Muscle layer of duodenum (tissue), 2 donors: ENCODE results near the gene EGLN1.

Source experiments
- H3K27ac ChIP-seq: one replicate; pipeline ENCODE4 v1.7.0; 2013; ENCODE audit warnings: mild to moderate bottlenecking, low read length
- H3K27me3 ChIP-seq: one replicate; pipeline ENCODE4 v1.7.0; 2013; ENCODE audit warnings: low read depth, mild to moderate bottlenecking, control low read depth, low read length
- H3K36me3 ChIP-seq, 2 donors: one replicate each; pipeline ENCODE4 v1.7.0; 2013; ENCODE audit warnings: low read length in 2 of 2, control low read depth in 1 of 2, mild to moderate bottlenecking in 1 of 2; ENCODE audit not compliant: insufficient read depth in 2 of 2, control insufficient read depth in 1 of 2
- H3K4me1 ChIP-seq, 2 donors: one replicate each; pipeline ENCODE4 v1.7.0; 2013; ENCODE audit warnings: low read length in 2 of 2, mild to moderate bottlenecking in 2 of 2, control low read depth in 1 of 2, moderate library complexity in 1 of 2; ENCODE audit not compliant: insufficient read depth in 2 of 2, control insufficient read depth in 1 of 2
- H3K4me3 ChIP-seq, 2 donors: one replicate each; pipeline ENCODE4 v1.7.0; 2013; ENCODE audit warnings: low read length in 2 of 2, low read depth in 1 of 2, mild to moderate bottlenecking in 1 of 2
- H3K9me3 ChIP-seq, 2 donors: one replicate each; pipeline ENCODE4 v1.7.0; 2013; ENCODE audit warnings: low read length in 2 of 2, control low read depth in 1 of 2, mild to moderate bottlenecking in 1 of 2; ENCODE audit not compliant: control insufficient read depth in 1 of 2
- donor health status: healthy.

EGLN1 gene

DNA sequence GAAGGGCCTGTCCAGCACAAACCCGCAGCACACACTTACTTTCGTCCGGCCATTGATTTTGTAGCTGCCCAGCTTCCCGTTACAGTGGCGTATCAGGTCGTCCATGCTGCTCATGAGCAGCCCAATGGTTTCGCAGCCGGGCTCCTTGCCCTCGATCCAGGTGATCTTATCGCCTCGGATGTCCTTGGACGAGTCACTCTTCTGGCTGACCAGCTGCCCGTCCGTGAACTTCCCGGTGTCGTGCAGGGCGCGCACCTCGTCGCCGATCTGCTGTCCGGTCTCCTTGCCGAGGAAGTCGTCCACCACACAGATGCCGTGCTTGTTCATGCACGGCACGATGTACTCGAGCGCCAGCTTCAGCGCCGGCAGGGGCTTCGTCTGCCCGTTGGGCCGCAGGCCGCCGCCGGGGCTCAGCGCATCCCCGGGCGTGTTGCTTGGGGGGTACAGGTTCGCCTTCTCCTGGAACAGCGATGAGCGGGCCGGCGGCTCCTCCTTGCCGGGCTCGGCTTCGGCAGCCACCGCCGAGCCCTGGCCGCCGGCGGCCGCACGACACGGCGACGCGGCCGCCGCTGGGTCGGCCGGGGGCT is 1.0 kb downstream of the EGLN1 start:
- Histone ChIP-seq H3K27ac (peak overlapping the region; percentile 90), H3K4me1 (peaks cover 17 to 45% of the 10 kb centered on the region in 2 donors), H3K9me3 (no peaks in the 10 kb centered on the region)

GRCh38 chr1:231420299-231420958 is 1.7 kb downstream of the EGLN1 start:
- H3K4me3 ChIP-seq, result peak overlapping the region; percentile 91 to 98
- H3K4me1 ChIP-seq, result peaks cover 17 to 47% of the 10 kb centered on the region in 2 donors
- H3K27me3 ChIP-seq, result no peaks in the 10 kb centered on the region
- H3K9me3 ChIP-seq, result no peaks in the 10 kb centered on the region
- no peaks in the 10 kb centered on the region for H3K36me3 ChIP-seq
- peak overlapping the region; percentile 90 for H3K27ac ChIP-seq

More for the DNA sequence above, 1.0 kb downstream of the EGLN1 start:
- Histone ChIP-seq H3K27me3 (no peaks in the 10 kb centered on the region), H3K4me3 (peak overlapping the region; percentile 91 to 98), H3K36me3 (no peaks in the 10 kb centered on the region)

GRCh38 chr1:231419738-231420298 is 2.3 kb downstream of the EGLN1 start:
- no peaks in the 10 kb centered on the region for H3K27me3 ChIP-seq
- H3K36me3 ChIP-seq, result no peaks in the 10 kb centered on the region
- H3K9me3 ChIP-seq, result no peaks in the 10 kb centered on the region
- H3K4me3 ChIP-seq, result peak overlapping the region; percentile 91 to 98
- H3K27ac ChIP-seq, result peak overlapping the region; percentile 90
- peaks cover 17 to 48% of the 10 kb centered on the region in 2 donors for H3K4me1 ChIP-seq

DNA sequence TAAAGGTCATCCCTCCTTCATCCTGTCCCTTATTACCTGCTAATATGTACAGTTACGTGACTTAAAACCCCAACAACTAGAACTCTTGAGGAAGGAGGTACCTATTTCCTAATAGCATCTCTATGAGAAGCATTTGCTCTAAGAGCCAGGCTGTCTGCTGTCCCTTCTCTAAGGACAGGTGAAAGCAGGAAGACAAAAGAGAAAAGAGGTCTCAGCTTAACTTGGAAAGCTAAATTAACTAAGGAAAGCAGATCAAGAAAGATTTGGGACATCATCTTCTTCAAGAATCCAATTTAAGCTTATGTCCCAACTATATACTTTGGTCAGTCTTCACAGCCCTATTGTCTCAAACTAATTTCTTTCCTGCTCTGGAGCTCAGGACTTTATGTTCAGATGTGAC is 2.9 kb downstream of the EGLN1 start:
- Histone ChIP-seq H3K4me3 (peak overlapping the region; percentile 91 to 98), H3K9me3 (no peaks in the 10 kb centered on the region), H3K4me1 (peaks cover 17 to 55% of the 10 kb centered on the region in 2 donors), H3K27me3 (no peaks in the 10 kb centered on the region), H3K27ac (peak overlapping the region; percentile 90), H3K36me3 (no peaks in the 10 kb centered on the region)

- H3K27me3 ChIP-seq, result no peaks in the 10 kb centered on the region
- peak overlapping the region; percentile 16 for H3K27ac ChIP-seq
- H3K9me3 ChIP-seq, result no peaks in the 10 kb centered on the region
- peak overlapping the region; percentile 91 to 98 for H3K4me3 ChIP-seq
- no peaks in the 10 kb centered on the region for H3K36me3 ChIP-seq
- H3K4me1 ChIP-seq, result peaks cover 17 to 53% of the 10 kb centered on the region in 2 donors
These were observed 3.4 kb downstream of the EGLN1 start for GRCh38 chr1:231418741-231419107.

DNA sequence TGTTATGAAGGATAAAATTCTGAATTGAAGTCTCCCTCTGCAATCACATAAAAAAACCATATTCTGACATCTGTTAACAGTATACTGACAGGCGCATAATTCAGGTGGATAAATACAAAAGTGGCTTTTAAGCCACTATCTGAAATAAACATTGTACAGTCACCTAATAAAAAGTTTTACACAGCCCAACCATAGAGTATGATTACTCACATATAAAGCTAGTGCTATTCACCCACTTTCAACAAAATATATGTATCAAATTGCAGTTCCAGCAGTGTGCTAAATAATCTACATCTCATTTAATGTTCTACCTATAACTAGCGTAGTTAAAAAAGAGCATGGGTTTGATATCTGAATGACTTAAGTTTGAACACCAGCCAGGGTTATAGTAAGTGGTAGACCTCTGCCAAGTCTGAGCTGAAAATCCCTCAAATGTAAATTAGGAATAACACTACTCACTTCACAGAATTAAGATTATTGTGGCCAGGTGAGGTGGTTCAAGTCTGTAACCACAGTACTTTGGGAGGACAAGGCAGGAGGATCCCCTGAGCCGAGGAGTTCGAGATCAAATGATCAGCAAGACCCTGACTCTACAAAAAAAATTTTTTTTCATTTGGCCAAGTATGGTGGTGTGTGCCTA is 3.9 kb downstream of the EGLN1 start:
- Histone ChIP-seq H3K9me3 (no peaks in the 10 kb centered on the region), H3K4me1 (peaks cover 17 to 48% of the 10 kb centered on the region in 2 donors), H3K27ac (no peak overlapping the region), H3K36me3 (no peaks in the 10 kb centered on the region), H3K27me3 (no peaks in the 10 kb centered on the region), H3K4me3 (peak overlapping the region; percentile 91 to 98)

DNA sequence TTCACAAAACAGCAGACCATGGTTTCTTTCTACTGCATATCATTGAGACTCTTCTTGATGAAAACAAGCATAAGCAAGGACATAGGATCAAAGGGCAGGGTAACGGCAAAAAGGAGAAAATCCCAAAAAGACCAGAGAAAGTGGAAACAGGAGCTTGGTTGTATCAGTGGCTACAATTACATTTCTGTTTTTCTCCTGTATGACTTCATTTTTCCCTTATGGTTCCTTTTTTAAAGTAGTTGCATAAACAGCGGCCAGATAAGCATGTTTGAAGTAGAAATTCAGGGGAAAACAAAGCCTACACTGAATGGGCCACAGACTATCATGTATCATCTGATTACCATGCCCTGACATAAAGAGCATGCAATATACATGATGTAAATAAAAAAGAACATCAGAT is 4.6 kb downstream of the EGLN1 start:
- Histone ChIP-seq H3K27ac (peak overlapping the region; percentile 5), H3K36me3 (no peaks in the 10 kb centered on the region), H3K9me3 (no peaks in the 10 kb centered on the region), H3K4me1 (peaks cover 17 to 45% of the 10 kb centered on the region in 2 donors), H3K4me3 (peak overlapping the region; percentile 91 to 98), H3K27me3 (no peaks in the 10 kb centered on the region)

GRCh38 chr1:231416901-231417300 is 5.2 kb downstream of the EGLN1 start:
- Histone ChIP-seq H3K9me3 (no peaks in the 10 kb centered on the region), H3K4me1 (peaks cover 17 to 45% of the 10 kb centered on the region in 2 donors), H3K27me3 (no peaks in the 10 kb centered on the region), H3K27ac (no peak overlapping the region), H3K4me3 (peak overlapping the region in 1 of 2 donors; percentile 91), H3K36me3 (no peaks in the 10 kb centered on the region)

DNA sequence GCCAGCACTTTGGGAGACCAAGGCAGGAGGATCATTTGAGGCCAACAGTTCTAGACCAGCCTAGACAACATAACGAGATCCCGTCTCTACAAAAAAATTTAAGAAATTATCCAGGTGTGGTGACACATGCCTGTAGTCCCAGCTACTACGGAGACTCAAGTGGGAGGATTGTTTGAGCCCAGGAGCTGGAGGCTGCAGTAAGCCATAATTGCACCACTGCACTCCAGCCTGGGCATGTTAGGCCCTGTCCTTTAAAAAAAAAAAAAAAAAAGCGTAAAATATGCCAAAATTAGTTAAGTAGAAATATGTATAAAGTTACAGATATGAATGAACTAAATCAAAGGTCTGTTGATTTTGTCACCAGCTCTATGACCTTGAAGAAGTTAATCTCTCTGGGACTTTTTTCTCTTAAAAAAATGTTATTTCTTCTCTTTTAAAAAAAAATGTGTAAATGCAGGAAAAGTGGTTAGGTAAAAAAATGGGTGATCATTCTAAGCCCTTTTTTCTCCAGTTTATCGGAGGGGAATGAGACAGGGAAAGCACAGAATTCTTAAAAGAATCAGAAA is 7.0 kb downstream of the EGLN1 start:
- no peak overlapping the region for H3K4me3 ChIP-seq
- H3K4me1 ChIP-seq, result peaks cover 17 to 49% of the 10 kb centered on the region in 2 donors
- H3K27ac ChIP-seq, result no peak overlapping the region
- no peaks in the 10 kb centered on the region for H3K36me3 ChIP-seq
- no peaks in the 10 kb centered on the region for H3K9me3 ChIP-seq
- no peaks in the 10 kb centered on the region for H3K27me3 ChIP-seq

- Histone ChIP-seq H3K4me3 (no peak overlapping the region), H3K27me3 (no peaks in the 10 kb centered on the region), H3K36me3 (no peaks in the 10 kb centered on the region), H3K9me3 (no peaks in the 10 kb centered on the region), H3K4me1 (peaks cover 14 to 52% of the 10 kb centered on the region in 2 donors), H3K27ac (peak overlapping the region; percentile 16)
These were observed 7.6 kb downstream of the EGLN1 start for GRCh38 chr1:231414260-231415016.

GRCh38 chr1:231413749-231414082 is 8.4 kb downstream of the EGLN1 start:
- Histone ChIP-seq H3K4me1 (peaks cover 12 to 54% of the 10 kb centered on the region in 2 donors), H3K9me3 (no peaks in the 10 kb centered on the region), H3K36me3 (no peaks in the 10 kb centered on the region), H3K27ac (peak overlapping the region; percentile 16), H3K4me3 (no peak overlapping the region), H3K27me3 (no peaks in the 10 kb centered on the region)
